AG10803 (cell line): Measurements from ENCODE around the gene NUCKS1.
A peak's percentile ranks its signal among the peaks of the same experiment; 100 is the strongest.

Experiments
- DNase-seq: peaks from one replicate; pipeline ENCODE4 v3.0.0; 2010; ENCODE audit warnings: low read depth
- H3K4me3 ChIP-seq: 2 replicates; pipeline ENCODE4 v1.5.1; 2011; ENCODE audit warnings: mild to moderate bottlenecking, low read length, control low read depth
- TF ChIP-seq, protein P1 (sequence below): conservative IDR thresholded peaks from 2 replicates; pipeline ENCODE4 v1.5.1; 2011; ENCODE audit warnings: mild to moderate bottlenecking, low read length, control low read depth, inconsistent platforms

The NUCKS1 gene

DNA sequence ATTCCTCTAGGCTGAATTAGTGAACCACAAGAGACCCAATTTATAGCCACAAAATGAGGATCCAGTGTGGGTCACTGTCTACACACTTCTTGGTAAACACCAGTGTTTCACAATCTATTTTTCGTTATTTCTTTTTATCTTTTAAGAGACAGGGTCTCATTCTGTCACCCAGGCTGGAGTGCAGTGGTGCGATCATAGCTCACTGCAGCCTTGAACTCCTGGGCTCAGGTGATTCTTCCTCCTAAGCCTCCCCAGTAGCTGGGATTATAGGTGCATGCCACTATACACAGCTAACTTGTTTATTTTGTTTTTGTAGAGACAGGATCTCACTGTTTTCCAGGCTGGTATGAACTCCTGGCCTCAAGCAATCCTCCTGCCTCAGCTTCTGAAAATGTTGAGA lies 40.3 kb downstream of the NUCKS1 start:
- TF ChIP-seq, protein P1, sequence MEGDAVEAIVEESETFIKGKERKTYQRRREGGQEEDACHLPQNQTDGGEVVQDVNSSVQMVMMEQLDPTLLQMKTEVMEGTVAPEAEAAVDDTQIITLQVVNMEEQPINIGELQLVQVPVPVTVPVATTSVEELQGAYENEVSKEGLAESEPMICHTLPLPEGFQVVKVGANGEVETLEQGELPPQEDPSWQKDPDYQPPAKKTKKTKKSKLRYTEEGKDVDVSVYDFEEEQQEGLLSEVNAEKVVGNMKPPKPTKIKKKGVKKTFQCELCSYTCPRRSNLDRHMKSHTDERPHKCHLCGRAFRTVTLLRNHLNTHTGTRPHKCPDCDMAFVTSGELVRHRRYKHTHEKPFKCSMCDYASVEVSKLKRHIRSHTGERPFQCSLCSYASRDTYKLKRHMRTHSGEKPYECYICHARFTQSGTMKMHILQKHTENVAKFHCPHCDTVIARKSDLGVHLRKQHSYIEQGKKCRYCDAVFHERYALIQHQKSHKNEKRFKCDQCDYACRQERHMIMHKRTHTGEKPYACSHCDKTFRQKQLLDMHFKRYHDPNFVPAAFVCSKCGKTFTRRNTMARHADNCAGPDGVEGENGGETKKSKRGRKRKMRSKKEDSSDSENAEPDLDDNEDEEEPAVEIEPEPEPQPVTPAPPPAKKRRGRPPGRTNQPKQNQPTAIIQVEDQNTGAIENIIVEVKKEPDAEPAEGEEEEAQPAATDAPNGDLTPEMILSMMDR, result no peak
- H3K4me3 ChIP-seq, result no peak overlapping the region
- no peak for DNase-seq

DNA sequence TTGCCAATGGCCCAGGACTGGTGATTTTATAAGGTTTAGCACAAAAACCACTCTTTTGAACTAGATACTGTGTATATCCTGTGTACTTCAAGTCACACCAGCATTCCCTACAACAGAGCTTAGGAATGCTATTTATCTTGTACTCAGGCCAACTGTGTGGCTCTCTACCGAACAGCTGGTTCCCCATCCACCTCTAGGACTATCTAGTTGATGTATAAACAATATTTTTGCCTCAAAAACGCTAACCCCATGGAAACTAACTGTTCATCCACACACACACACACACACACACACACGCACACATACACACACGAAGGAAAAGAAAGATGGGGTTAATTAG lies 41.0 kb downstream of the NUCKS1 start:
- H3K4me3 ChIP-seq, result no peak overlapping the region
- TF ChIP-seq, protein P1, result no peak
- DNase-seq, result peak; percentile 67

DNA sequence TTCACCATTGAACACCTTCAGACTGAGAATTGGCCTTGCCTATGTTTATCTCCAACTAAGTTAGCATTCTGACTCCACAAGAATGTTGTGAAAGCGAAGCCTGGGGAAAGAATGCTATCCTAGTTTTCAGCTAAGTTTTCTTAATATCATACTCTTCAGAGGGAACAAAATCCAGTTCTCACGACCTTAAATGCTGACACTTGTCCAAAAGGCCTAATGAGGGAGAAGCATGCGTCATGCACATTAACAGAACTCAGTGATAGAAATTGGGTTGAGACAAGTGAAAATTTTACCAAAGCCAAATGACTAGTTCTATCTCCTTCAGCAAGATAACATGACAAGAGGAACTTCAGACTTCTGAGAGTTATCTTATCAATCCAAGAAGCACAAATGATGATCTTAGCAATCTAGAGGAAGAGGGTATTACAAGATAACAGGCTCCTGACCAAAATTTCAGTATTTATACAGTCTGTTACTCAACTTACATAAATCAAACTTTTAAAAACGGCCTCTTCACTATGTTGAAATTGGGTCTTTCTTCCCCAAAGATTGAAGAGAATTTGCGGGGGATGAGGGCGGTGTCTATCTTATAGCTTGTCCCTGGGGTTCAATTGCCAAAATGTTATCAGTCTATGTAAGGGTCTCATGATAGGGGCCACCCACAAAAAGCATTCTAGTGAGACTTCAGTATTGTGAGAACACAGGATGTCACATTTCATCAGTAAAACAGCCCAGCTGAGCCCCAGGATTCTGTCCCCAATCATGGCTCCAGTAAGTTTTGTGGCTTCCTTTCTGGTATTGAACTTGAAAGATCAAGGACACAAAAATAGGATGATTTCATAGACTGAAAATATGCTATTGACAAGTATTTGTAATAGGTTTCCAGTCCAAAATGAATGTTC lies 43.1 kb downstream of the NUCKS1 start:
- no peak for DNase-seq
- no peak overlapping the region for H3K4me3 ChIP-seq
- TF ChIP-seq, protein P1, result no peak

DNA sequence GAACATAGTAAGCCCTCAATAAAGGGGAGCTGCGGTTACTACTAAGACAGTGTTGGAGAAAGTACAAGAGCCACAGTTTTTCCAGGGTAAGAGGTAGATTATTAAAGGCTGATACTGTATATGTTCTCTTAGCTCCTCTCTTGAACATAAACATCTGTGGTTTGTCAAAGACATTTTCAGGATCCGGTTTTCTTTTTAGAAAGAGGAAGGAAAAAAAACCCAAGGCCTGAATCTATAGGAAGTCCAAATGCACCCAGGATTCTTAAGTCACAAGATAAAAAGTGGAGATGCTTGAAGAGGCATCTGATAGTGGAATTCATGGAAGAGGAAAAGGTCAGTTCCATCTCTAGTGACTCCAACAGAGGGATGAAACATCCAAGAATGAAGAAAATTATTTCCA lies 45.1 kb downstream of the NUCKS1 start:
- no peak overlapping the region for H3K4me3 ChIP-seq
- TF ChIP-seq, protein P1, result no peak
- DNase-seq, result no peak

DNA sequence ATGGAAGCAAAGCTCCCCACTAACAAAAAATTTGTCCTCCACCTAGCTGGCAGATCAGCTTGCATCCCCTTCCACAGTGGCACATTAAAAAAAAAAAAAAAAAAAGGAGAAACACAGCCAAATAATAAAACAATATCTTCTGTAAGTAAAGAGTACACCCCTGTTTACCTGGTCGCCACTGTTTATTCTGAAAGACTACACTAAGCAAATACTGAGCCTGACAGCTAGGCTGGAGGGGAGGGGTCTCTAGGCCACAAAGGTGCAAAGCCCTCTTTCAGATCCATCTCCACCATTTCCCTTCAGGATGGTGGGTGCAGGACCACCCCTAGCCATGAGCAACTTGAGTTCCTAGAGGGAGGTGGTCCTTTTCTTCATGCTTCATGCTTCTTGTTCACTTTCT lies 46.9 kb downstream of the NUCKS1 start:
- no peak overlapping the region for H3K4me3 ChIP-seq
- DNase-seq, result no peak
- TF ChIP-seq, protein P1, result no peak

DNA sequence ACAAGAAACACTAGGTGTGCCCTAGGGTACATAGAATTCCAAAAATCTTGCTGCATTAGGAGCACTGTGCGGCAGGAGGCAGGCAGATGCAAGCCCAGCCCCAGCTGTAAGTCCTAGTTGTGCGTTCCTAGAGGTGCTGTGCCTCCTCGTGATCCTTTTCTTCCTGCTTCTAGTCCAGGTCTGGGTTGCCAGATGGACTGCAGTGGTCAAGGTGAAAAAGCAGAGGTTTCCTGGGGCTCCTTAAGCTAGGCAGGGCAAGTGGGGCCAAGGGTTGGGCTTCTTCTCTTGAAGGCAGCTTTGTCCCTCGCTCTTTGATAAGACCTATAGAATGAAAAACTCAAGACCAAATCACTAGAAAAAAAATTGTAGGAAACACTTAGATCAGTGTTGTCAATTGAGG lies 48.1 kb downstream of the NUCKS1 start:
- DNase-seq, result no peak
- H3K4me3 ChIP-seq, result no peak overlapping the region
- TF ChIP-seq, protein P1, result no peak

DNA sequence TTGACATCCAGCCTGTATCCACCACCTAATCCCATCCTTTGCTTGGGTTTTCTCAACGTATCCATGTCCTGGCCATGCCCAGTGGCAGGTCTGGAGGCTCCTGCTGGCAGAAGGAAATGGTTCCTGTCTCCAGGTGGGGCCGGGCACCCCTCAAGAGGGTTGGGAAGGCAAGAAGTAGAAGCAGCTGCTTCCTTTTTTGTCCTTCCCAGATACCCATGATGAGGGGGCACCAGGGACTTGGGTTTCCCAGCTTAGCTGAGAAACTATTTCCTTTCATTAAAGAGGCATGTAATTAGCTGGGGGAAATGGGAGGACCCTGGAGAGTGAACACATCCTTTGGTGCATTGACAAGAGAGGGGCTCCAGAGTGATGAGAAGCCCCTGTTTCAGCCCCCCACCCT lies 48.6 kb downstream of the NUCKS1 start:
- TF ChIP-seq, protein P1, result no peak
- DNase-seq, result no peak
- H3K4me3 ChIP-seq, result no peak overlapping the region
